ENCODE data around the gene ICAM3. TPM values are rescaled to one million over a fixed set of nuclear protein-coding genes. Genes with fewer than 3 reads are reported as not detected.

The ICAM3 gene
- total RNA-seq, 1 experiment from 2014 or later = 8.3 TPM

DNA sequence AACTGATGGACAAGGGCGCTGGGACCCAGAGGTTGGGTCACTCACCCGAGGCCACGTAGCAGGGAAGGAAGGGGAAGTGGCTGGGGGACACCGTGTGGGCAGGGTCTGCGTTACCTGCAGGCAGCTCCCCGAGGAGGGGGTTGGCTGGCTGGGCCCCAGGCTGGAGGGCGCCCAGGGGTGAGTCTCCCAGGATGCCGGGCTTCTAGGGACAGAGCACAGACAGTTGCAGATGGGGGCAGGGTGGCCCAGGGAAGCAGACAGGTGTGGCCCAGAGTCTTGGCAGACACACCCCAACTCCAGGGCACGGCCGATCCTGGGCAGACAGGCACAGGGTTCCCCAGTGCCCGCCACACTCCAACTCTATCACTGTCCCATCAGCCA lies 18.0 kb downstream of the ICAM3 start:
- BruUV-seq (replicated peaks) = no TSS peak
- POLR2A ChIA-PET = no interaction called here
- CTCF ChIA-PET = no interaction called here
- Histone ChIP-seq H3K36me3 (ENCODE audit: control insufficient read depth in 1 of 2, insufficient read depth in 2 of 2, low read length in 2 of 2) (peaks cover 20 to 30% of the 10 kb centered on the region in 2 experiments; a peak in 3 of 4 replicates), H4K20me1 (ENCODE audit: insufficient read depth) (no peaks in the 10 kb centered on the region), H3K4me3 (replicated peaks in 1 of 2; ENCODE audit: low read depth in 1 of 2, low read length in 2 of 2) (no peak overlapping the region), H3K79me2 (ENCODE audit: insufficient read depth, low read length) (no peaks in the 10 kb centered on the region; the same call in 1 of the 2 replicates), H3K4me1 (ENCODE audit: control insufficient read depth in 1 of 2, insufficient read depth in 2 of 2, low read length in 2 of 2) (peaks cover 0 to 4% of the 10 kb centered on the region in 2 experiments; a peak in 2 of 4 replicates), H3K9me3 (ENCODE audit: control insufficient read depth in 1 of 2, insufficient read depth in 1 of 2, low read depth in 1 of 2, low read length in 2 of 2) (no peaks in the 10 kb centered on the region), H3K27ac (ENCODE audit: low read depth, low read length) (no peak overlapping the region), H3K9me2 (ENCODE audit: insufficient read depth) (no peaks in the 10 kb centered on the region), H2AFZ (ENCODE audit: low read depth, low read length, poor library complexity, severe bottlenecking) (no peak overlapping the region), H3K4me2 (ENCODE audit: low read length) (no peak overlapping the region), H3K27me3 (ENCODE audit: insufficient read depth, low read length) (no peaks in the 10 kb centered on the region), H3K9ac (ENCODE audit: low read length) (no peak overlapping the region)
- TF ChIP-seq POLR2A (IDR thresholded peaks at IDR 0.05; ENCODE audit: borderline replicate concordance, extremely low read depth, insufficient read depth, insufficient read length) = no peak
- TF ChIP-seq ELF1 (IDR thresholded peaks at IDR 0.05; ENCODE audit: borderline replicate concordance, low read depth) = no peak
- no peak for TF ChIP-seq EZH2 (IDR thresholded peaks at IDR 0.05)
- no peak for TF ChIP-seq RAD21 (IDR thresholded peaks at IDR 0.05; ENCODE audit: low read depth)
- TF ChIP-seq SP1 (IDR thresholded peaks at IDR 0.05; ENCODE audit: low read depth) = no peak
- TF ChIP-seq ZFX (IDR thresholded peaks at IDR 0.05) = no peak
- no peak for TF ChIP-seq ZNF274 (IDR thresholded peaks at IDR 0.05; ENCODE audit: low read depth, low read length)
- TF ChIP-seq, protein P1, sequence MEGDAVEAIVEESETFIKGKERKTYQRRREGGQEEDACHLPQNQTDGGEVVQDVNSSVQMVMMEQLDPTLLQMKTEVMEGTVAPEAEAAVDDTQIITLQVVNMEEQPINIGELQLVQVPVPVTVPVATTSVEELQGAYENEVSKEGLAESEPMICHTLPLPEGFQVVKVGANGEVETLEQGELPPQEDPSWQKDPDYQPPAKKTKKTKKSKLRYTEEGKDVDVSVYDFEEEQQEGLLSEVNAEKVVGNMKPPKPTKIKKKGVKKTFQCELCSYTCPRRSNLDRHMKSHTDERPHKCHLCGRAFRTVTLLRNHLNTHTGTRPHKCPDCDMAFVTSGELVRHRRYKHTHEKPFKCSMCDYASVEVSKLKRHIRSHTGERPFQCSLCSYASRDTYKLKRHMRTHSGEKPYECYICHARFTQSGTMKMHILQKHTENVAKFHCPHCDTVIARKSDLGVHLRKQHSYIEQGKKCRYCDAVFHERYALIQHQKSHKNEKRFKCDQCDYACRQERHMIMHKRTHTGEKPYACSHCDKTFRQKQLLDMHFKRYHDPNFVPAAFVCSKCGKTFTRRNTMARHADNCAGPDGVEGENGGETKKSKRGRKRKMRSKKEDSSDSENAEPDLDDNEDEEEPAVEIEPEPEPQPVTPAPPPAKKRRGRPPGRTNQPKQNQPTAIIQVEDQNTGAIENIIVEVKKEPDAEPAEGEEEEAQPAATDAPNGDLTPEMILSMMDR (IDR thresholded peaks at IDR 0.05 in 2 of 3, conservative IDR thresholded peaks at IDR 0.05 in 1 of 3; ENCODE audit: borderline replicate concordance in 1 of 3, insufficient read depth in 1 of 3, low read depth in 2 of 3, low read length in 2 of 3) = no peak
- TF ChIP-seq, protein P2, sequence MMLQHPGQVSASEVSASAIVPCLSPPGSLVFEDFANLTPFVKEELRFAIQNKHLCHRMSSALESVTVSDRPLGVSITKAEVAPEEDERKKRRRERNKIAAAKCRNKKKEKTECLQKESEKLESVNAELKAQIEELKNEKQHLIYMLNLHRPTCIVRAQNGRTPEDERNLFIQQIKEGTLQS (IDR thresholded peaks at IDR 0.05) = no peak
- no peak for TF ChIP-seq FOSL1 (IDR thresholded peaks at IDR 0.05; ENCODE audit: low read depth)
- RAD21 ChIA-PET (ENCODE audit: low non-redundant PET in 1 of 2, low total read pairs in 2 of 2, uncharacterized antibody in 2 of 2, unreplicated experiment in 2 of 2) = no interaction called here
- DNase-seq (ENCODE audit: low read depth, low spot score) (no peak), ATAC-seq (no peak)
- intact Hi-C loops (cut with micrococcal nuclease) = no loop called here
